ENCODE measurements around the gene LGSN. TPM values are rescaled to one million over a fixed set of nuclear protein-coding genes. Genes with fewer than 3 reads are reported as not detected.
"Not testable (repeated sequence)": the region's sequence is repeated elsewhere in the genome, so short reads cannot be mapped to it uniquely, and the experiment has no call there.

Gene LGSN
- total RNA-seq, 2 experiments from 2014 or later: not detected

DNA sequence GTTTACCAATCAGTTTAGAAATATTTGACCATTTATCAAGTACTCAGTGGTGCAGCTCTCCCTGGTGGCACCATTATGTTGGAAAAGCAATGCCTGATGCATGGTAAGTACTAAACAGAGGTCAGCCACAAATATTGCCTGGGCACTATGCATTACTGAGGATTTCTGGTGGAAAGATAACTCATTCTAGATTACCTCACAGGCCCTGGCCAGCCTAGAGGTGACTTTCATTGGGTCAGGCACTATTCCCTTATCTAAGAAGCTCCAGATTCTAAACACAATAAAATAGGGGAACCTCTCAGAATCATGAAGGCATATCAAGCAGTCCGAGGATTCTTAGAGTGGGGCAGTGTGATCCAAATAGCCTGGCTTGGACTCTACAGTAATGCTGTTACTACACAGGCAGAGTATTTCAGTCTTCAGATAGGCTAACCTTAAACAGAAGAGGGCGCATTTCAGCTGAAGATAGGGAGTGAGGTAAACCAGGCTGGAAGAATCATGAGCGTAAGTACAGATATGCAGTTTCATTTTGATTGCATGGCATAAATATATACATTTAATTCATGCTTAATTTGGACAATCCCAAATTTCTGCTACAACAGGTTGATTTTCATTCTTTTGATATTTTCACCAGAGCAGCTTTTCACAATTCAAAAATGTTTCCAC lies 12.1 kb downstream of the LGSN start:
- ChIA-PET CTCF (no interaction called here), POLR2A (no interaction called here)

DNA sequence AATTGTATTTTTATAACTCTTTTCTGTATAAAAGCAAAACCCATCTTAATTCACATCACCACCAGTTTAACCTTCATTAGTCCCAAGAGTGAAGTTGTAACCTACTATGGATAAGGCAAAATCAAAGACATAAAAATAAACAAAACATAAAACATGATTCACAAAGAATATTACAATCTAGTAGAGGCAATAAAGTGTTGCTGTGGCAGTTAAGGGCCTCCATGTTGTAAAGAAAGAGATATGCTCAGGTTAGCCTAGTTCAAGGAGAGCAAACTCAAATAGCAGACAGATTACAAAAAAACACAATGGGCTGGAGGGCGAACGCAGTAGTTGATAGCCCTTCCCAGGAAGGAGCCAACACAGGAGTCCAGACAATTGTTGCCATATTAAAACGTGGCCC lies 13.4 kb downstream of the LGSN start:
- ChIA-PET CTCF (no interaction called here), POLR2A (no interaction called here)

DNA sequence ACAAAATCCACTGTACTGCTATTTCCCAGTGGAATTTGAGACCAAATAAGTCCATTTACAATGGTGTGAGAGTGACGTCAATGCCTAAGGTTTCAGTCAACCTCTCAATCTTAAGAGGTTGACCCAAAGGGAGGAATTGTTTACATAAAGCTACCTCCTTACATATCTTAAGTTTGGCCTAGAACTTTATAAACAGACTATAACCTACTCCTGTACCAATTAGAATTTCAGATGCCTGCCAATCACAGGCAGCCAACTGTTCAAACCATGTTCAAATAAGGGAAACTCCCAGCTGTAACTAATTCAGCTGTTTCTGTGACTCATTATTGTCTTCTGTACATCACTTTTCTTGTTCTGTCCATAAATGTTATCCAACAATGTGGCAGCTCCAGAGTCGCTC lies 14.5 kb downstream of the LGSN start:
- CTCF ChIA-PET: no interaction called here
- POLR2A ChIA-PET: no interaction called here

DNA sequence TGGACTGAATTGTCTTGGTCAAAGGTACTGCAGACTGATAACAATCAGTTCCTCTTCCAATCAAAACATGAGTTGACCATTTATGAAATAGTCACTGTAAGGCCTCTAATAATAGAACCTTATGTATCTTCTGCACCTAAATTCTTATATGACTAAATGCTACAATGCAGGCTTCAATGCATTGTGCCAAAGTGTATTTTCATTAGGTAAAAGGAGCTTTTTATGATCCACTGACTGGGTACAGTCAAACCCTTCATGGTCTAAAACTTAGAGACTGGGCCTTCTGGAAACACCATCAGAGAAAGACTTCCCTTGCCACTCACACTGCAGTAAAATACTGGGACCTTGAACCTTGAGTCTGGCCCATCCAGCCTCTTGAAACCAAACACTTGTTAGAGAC lies 16.3 kb downstream of the LGSN start:
- POLR2A ChIA-PET: no interaction called here
- CTCF ChIA-PET: no interaction called here

DNA sequence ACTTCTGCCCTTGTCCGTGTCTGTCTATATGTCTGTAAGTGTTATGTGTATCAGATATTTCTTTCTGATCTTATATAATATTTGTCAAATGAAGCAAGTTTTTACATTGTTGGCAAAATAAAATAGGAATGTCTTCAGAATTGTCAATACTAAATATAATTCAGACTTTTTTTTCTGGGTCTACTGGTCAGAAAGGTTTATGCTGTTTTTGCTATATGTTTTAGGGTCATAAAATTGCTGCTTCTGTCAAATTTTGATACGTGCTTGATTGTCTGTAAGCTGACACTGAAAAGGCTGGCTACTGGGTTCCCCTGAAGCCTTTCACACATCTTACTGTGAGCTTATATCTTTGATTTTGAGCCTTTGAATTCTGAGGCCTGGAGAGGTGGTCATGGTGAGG lies 20.1 kb downstream of the LGSN start:
- CTCF ChIA-PET: no interaction called here
- POLR2A ChIA-PET: no interaction called here

DNA sequence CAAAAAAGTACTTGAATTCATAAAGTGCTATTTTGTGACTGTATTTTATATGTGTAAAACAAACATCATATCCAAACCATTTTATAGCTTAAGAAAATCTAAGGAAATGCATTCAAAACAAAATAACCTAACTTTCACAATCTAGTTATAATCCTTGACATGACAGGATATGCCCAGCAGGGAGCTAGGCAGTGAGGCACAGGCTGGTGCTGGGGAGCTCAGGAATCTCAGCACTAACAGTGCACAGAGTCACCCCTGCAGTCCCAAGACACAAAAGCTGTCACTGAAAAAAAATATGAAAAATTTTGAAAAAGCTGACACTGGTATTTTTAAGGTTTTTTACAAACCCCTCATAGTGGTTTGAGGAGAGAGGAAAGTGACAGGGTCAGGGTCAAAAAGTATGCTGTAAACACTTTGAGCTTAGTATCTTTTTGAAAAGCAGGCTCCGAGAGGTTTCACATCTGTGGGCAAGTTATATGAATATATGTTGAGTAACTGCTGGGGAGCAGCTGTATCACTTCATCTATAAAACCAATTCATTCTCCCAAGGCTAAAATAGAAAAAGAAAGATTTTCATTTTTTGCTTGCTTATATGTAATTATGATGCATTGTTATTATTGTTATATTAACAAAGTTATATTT lies 24.1 kb downstream of the LGSN start:
- POLR2A ChIA-PET: no interaction called here
- CTCF ChIA-PET: no interaction called here

DNA sequence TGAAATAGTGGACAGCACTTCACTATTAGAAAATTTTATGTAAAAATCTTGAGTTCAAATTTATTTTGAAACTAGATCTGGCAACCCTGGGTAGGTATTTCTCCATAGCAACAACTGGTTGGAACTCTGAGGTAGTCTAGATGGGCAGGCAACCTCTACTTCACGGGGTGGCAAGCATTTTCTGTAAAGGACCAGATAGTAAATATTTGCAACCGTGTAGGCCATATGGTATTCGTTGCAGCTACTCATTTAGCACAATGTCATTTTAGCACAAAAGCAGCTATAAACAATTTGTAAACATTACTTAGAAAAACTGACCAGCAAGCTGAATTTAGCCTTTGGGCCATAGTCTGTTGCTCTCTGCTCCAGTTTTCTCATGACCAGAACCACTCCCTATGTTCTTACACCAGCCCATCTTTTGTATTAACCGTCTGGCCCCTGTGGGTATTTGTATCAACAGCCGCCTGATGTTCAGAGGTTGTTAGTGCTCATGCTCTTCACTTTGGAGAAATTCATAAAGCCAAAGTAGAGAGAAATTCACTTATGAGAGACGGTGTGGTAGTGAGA lies 29.2 kb downstream of the LGSN start:
- ChIA-PET CTCF (no interaction called here), POLR2A (no interaction called here)

DNA sequence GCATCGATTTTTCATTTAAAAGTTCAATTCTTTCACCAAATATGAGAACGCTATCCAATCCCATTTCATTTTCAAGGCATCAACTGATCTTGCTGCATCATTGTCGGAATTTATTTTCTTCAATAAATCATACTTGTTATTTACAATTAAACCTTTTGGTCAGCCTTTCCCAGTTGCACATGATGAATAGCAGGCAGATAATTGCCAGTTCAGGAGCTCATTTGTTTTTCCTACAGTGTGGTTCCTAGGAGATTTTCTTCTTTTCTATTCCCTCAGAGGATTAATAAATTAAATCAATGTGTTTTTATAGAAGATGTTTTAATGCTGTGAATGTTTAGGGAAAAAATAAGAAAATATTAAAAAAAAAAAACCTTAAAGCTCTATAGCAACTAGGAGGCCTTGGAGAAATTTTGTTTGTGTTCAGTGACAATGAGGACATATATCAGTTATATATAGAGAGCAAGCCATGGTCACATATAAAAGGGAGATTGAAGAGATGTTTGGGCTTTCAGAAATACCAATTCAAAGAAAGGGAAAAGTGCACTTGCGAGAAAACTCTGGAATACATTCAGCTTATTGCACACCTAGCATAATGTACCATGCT lies 30.4 kb downstream of the LGSN start:
- CTCF ChIA-PET: no interaction called here
- POLR2A ChIA-PET: no interaction called here

DNA sequence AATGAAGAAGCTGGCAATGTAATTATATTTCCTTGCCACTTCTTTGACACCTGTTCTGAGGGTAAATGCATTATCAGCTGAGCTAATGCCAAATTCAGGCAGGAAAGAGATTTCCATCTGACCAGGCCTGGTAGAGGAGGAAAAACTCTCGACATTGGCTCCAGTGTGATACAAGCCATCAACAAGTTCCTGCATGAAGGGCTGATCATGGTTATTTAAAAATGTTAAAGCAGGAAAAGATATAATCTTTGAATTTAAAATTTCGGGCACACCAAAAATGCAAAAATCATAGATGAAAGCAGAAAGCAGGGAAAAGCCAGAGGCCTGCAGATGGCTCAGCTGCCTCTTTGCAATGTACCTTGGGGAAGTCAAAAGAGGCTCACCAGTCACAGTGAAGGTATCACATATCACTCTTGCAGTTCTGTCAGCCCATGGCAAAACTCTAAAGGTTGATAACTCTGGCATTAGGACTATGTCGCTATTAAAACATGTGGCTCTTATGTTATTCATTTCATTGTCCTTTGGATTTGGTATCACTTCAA lies 39.1 kb downstream of the LGSN start:
- ChIA-PET CTCF (no interaction called here), POLR2A (no interaction called here)

DNA sequence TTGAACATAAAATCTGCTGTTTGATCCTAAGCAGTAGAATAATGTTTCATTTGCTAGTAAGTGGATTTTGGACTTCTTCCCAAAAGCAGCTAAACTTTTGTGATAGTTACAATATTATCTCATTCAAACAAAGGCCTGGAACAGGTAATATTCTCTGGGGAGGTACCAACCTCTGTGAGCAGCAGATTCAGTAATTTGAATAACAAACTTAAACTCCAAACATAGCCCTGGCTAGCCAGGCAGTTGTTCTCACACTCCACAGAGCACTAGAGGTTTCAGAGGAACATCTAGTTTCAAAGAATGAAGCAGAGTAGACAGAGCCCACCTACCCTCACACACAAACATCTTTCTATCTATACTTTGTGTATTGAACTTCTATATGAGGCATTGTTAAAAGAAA lies 40.9 kb downstream of the LGSN start:
- CTCF ChIA-PET: interaction anchor here (0.7 kb wide), 1 partner anchor 1102 kb away, joined by 4 read pairs; no protein-coding TSS in a partner anchor
- POLR2A ChIA-PET: no interaction called here

DNA sequence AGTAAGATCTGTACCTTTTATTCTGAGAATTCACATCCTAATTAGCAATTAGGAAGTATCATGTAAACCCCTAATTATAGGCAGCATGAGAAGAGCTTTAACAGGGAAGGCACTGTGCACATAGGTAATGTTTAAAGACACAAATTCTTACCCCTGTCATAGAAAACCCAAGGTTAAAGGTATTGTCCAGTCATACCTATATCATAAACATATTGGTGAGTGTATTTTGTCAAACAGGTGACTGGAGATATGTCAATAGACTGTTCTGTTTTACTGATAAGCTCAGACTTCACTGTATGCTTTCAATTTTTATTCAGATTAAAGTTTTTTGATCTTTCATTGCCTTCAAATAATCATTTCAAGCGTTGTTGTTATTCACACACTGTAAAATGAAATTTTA lies 43.8 kb downstream of the LGSN start:
- ChIA-PET POLR2A (no interaction called here), CTCF (no interaction called here)

DNA sequence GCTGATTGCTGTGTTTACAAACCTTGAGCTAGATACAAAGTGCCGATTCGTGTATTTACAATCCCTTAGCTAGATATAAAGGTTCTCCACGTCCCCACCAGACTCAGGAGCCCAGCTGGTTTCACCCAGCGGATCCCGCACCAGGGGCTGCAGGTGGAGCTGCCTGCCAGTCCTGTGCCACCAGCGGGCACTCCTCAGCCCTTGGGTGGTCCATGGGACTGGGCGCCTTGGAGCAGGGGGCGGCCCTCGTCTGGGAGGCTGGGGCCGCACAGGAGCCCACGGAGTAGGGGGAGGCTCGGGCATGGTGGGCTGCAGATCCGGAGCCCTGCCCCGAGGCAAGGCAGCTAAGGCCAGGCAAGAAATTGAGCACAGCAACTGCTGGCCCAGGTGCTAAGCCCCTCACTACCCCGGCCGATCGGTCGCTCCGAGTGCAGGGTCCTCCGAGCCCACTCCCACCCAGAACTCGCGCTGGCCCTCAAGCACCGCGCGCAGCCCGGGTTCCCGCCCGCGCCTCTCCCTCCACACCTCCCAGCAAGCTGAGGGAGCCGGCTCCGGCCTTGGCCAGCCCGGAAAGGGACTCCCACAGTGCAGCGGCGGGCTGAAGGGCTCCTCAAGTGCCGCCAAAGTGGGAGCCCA lies 44.9 kb downstream of the LGSN start:
- POLR2A ChIA-PET, CTCF ChIA-PET: not testable (repeated sequence)

DNA sequence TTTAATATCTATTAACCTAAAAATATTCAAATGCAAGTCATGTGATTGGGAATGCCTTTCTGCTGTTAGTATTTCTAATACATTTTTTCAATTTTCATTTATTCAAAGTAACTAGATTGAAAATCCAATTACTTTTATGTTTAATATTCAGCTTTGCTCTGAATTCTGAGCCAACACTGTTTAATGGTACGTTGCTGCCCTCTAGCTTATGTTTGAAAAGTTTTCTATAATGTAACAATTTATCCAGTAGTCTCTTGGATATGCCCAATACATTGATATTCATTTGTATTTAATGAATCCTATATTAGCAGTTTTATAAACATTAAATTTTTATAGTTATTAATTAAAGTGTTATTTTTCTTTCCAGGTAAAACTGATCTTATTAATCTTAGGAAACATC lies 47.4 kb downstream of the LGSN start:
- POLR2A ChIA-PET: no interaction called here

DNA sequence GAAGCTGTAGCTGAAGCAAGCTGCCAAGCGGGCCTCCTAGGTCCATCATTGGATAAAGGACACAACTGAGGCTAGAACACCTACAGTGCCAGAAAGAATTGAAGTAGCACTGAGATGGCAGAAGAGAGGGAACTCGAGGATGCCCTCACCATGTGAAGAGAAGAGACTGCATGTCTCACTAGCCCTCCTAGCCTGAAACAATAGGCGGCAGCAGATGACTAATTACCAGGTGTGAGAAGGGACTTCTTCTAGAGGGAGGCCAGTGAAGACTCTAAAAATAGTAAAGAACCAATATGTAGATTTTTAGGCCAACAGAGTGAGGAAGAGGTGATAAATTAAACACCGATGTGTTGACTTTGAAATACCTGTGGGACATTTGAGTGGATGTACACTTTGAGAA lies 50.3 kb downstream of the LGSN start:
- ChIA-PET POLR2A (no interaction called here), CTCF (no interaction called here)

More for the DNA sequence above, 47.4 kb downstream of the LGSN start:
- CTCF ChIA-PET: no interaction called here

DNA sequence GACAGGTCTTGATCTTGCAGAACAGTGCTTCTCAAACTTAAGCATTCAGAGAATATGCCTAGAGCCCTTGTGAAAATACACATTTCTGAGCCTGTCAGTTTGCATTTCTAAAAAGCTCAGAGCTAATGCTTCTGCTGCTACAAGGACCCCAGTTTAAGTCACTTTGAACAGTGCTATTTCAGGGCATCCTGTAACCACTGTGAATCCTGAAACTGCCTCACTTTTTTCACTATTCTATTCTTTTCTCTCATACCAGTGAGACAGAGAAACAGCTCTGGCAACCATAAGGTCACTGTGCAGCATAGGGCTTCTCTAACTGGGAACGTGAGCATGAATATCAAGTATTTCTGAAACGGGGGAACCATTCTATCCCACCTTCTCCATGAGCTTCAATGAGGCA lies 51.2 kb downstream of the LGSN start:
- ChIA-PET POLR2A (no interaction called here), CTCF (no interaction called here)

DNA sequence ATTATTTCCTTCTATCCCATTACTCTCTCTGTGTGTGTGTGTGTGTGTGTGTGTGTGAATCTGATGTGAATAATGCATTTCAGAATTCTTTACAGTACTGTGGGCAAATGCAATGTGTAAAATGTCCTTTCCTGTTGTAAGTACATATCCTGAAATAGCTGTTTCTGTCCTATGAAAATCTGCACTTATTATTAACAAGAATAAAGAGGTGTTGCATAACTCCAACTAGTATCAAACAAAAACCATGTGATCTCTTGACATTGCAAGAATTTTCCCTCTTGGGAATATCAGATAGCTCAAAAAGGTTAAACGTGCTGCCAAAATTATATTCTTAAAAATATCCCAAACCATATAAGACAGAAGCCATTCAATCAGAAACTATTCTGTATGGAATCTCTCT lies 52.0 kb downstream of the LGSN start:
- CTCF ChIA-PET: no interaction called here

DNA sequence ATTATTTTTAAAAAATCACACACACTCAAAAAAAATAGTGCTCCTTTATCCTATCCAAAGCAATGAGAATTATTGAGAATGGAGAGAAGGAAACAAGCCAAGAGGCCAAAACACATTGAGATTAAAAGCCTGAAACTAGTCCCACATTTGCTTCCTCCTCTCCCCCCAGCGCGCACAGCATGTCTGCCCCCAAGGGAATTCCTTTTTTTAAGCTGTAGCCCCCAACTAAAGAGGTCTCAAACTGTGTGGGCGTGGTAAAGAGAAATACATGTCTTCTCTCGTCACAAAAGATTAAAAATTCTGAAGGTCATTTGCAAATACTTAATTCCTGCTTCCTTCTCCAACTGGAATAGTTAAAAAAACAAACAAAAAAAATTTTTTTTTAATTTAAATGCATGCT lies 52.7 kb downstream of the LGSN start:
- ChIA-PET CTCF (no interaction called here), POLR2A (no interaction called here)

More for the DNA sequence above, 52.0 kb downstream of the LGSN start:
- POLR2A ChIA-PET: no interaction called here

DNA sequence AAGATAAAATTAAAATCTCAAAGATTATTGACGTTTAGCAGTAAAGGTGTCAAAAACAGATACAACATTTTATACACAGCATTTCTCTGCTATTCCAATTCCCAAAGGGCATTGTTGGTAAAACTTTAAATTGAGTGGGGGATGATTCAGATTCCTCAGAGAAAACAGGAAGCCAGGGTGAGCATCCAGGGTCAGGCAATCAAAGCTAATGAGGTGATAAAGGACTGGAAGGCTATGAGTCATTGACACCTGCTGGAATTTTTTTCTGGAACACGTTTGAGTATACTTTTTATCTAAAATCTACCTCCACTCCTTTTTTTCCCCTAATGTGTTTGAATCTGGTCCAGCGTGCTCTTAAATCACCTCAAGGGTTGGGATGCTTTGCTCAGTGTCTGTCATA lies 56.3 kb downstream of the LGSN start:
- POLR2A ChIA-PET: no interaction called here
- CTCF ChIA-PET: no interaction called here

DNA sequence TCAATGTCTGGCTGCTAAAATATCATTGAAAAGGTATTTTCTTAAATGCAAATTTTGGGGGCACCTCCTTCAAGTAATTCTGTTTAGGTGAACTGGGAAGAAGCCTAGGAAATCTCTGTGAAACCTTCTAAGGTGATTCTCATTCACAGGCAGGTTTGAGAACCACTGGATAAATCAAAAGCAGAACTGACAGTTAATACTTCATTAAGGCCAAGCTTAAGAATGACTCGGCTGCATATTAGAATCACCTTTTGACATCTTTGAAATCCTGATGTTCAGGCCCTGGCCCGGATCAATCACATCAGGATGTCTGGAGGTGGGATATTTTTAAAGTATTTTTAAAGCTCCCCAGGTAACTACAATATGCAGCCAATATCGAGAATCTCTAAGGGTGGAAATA lies 58.0 kb downstream of the LGSN start:
- POLR2A ChIA-PET: no interaction called here
- CTCF ChIA-PET: no interaction called here

DNA sequence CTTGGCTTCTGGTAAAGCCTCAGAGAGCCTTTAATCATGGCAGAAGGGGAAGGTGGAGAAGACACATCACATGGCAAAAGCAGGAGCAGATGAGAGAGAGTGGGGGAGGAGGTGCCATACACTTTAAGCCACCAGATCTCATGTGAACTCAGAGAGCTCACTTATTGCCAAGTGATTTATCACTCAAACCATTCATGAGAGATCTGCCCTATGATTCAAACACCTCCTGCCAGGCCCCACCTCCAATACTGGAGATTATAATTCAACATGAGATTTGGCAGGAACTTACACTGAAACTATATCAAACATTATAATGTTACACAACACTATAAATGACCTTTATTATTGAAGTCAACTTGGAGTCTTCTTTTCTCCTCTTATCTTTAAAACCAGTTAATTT lies 60.6 kb downstream of the LGSN start:
- POLR2A ChIA-PET: no interaction called here
- CTCF ChIA-PET: no interaction called here

DNA sequence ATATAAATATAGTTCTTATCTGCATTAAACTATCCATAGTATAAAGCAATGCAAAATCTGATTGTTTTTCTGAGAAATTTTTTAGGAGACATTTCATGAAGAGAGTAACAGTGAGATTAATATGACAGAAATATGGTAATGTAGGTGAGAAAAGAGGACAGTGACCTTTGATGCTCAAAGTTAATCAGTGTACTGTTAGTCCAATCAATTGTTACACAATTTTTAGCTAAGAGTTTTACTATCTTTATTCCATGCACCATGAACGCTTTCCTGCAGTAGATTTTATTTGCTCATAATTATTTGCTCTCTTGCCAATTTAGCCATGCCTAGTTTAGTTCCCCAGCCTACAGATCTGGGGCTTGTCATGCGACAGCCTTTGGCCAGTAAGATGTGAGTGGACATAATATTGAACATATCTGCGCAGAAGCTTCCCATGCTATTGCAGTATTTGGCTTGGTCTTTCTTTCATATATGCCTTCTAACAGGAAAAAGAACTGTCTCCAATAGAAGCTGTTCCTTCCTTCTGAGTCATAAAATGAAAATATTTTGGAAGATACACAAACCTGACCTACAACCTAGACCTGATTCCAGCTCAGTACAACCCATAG lies 69.8 kb downstream of the LGSN start:
- CTCF ChIA-PET: no interaction called here
- POLR2A ChIA-PET: no interaction called here

Measured in activated CD8-positive, alpha-beta memory T cell treated with anti-CD3 and anti-CD28 coated beads for 36 hours (primary cell).